Activated B cell treated with CpG ODN at 0.5 μM for 24 hours (primary cell): ENCODE measurements around the gene UGDH. TPM values are rescaled to one million over a fixed set of nuclear protein-coding genes. Genes with fewer than 3 reads are reported as not detected.

Experiments
- ATAC-seq: fragments of 200-7000 bp; cut with Tn5 transposase; one replicate; pipeline ENCODE4 v1.10.0; 2021; ENCODE audit warnings: low read depth, mild to moderate bottlenecking, moderate library complexity
- CTCF ChIA-PET: fragments of 350-600 bp; sonication (Branson Sonifier 250); formaldehyde crosslinking; loops from one replicate; lab custom pipeline; 2021; ENCODE audit warnings: antibody characterized with exemption; lab: Charles Lee
- POLR2A ChIA-PET: fragments of 350-600 bp; sonication (Branson Sonifier 250); formaldehyde crosslinking; loops from one replicate; lab custom pipeline; 2021; ENCODE audit warnings: antibody characterized with exemption; lab: Charles Lee
- DNase-seq: peaks from one replicate; pipeline ENCODE4 v3.0.0; 2022
- H3K27ac Mint-ChIP-seq: one replicate; pipeline ENCODE4 v1.8.0; 2020; ENCODE audit warnings: mixed read lengths
- H3K27me3 Mint-ChIP-seq: one replicate; pipeline ENCODE4 v1.8.0; 2021; ENCODE audit warnings: mixed read lengths
- H3K36me3 Mint-ChIP-seq: one replicate; pipeline ENCODE4 v1.8.0; 2021; ENCODE audit warnings: low read depth, mixed read lengths
- H3K4me1 Mint-ChIP-seq: one replicate; pipeline ENCODE4 v1.8.0; 2021; ENCODE audit warnings: mixed read lengths
- H3K4me3 Mint-ChIP-seq: one replicate; pipeline ENCODE4 v1.8.0; 2020; ENCODE audit warnings: mild to moderate bottlenecking, mixed read lengths
- H3K9me3 Mint-ChIP-seq: one replicate; pipeline ENCODE4 v1.8.0; 2020; ENCODE audit warnings: mixed read lengths
- intact Hi-C: fragments of 100-400 bp; cut with micrococcal nuclease; formaldehyde crosslinking; loops from one replicate; pipeline ENCODE4 v1.15.1; 2024
- total RNA-seq: library from RNA; stranded (reverse); gene quantifications from 2 replicates; pipeline ENCODE4 v1.2.3, GENCODE V29; 2022
- TF ChIP-seq, protein P1 (sequence below): fragments of 200-600 bp; IDR thresholded peaks from one replicate; pipeline ENCODE4 v1.8.0; 2022; ENCODE audit warnings: antibody characterized with exemption, mild to moderate bottlenecking

Gene UGDH
- total RNA-seq, 1 donor from 2014 or later, result 43.3 TPM

DNA sequence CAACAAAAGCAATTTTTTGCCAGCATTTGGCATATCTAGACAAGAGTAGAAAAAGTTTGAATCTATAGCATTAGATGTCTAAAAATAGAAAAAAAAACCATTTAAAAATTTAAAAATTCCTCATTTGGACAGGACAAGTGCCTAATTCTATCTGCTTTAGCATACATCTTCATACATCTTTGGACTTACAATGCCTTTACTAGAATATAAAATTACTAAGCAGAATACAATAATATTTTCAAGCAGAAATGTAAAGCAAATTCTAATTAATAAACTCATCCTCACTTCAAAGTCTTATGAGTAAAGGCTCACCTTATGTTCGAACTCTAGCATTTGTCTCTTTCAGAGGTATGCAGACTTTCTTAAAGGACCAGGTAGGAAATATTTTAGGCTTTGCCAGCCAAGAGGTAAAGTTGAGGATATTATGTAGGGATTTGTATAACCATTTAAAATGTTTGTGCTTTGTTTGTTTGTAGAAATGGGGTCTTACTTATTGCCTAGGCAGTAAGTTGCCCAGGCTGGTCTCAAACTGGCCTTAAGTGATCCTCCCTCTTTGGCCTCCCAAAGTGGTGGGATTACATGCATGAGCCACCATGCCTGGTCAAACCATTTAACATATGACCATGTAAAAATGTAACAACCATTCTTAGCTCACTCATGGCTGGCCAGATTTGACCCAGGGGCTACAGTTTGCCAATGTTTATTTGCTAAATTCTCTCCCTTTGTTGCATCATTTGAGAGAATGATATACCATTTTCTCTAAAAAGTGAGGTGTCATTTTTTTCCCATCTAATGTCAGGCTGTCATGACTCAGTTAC, 29.1 kb downstream of the UGDH start:
- no peak for DNase-seq
- Mint-ChIP-seq H3K36me3 (peaks cover 36% of the 10 kb centered on the region), H3K4me3 (no peak overlapping the region), H3K4me1 (no peaks in the 10 kb centered on the region), H3K9me3 (no peaks in the 10 kb centered on the region), H3K27ac (no peak overlapping the region), H3K27me3 (no peaks in the 10 kb centered on the region)
- ChIA-PET POLR2A (no interaction called here), CTCF (no interaction called here)
- no peak for ATAC-seq
- TF ChIP-seq, protein P1, sequence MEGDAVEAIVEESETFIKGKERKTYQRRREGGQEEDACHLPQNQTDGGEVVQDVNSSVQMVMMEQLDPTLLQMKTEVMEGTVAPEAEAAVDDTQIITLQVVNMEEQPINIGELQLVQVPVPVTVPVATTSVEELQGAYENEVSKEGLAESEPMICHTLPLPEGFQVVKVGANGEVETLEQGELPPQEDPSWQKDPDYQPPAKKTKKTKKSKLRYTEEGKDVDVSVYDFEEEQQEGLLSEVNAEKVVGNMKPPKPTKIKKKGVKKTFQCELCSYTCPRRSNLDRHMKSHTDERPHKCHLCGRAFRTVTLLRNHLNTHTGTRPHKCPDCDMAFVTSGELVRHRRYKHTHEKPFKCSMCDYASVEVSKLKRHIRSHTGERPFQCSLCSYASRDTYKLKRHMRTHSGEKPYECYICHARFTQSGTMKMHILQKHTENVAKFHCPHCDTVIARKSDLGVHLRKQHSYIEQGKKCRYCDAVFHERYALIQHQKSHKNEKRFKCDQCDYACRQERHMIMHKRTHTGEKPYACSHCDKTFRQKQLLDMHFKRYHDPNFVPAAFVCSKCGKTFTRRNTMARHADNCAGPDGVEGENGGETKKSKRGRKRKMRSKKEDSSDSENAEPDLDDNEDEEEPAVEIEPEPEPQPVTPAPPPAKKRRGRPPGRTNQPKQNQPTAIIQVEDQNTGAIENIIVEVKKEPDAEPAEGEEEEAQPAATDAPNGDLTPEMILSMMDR, result no peak
- intact Hi-C loops, result no loop called here

DNA sequence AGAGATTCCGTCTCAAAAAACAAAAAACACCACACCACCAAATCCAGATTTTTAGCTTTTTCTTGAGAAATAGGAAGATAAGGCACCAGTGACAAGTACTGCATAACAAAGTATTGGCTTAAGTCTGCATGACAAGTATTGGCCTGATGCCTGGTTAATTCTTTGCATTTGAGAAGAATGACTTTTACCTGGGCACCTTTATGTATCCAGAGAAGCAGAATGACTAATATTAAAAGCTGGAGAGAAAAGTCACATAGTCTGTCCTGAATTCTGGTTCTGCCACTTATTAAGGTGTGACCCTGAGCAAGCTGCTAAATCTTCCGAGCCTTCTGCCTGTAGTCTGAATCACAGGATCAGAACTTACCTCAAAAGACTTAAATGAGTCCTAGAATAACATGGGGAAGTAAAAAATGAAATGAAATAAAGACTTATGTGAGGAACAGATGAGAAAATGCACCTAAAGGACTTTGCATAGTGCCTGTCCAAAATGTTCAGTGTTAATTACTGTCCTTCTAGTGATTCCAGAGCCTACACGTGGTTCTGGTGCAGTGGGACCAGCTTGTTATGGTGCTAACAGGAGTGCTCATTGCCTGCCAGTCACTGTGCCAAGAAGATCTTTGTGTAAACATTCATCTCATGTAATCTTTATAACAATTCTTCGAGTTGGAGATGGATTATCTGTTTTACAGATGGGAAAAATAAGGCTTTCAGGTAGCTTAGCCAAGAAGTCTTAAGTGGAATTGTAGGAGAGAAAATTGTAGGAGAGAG, 31.6 kb downstream of the UGDH start:
- Mint-ChIP-seq H3K27ac (no peak overlapping the region), H3K36me3 (peaks cover 16% of the 10 kb centered on the region), H3K4me3 (no peak overlapping the region), H3K4me1 (peaks cover 3% of the 10 kb centered on the region), H3K27me3 (no peaks in the 10 kb centered on the region), H3K9me3 (no peaks in the 10 kb centered on the region)
- ChIA-PET CTCF (interaction anchor here (1.0 kb wide), 1 partner anchor 26 kb away, joined by 3 read pairs; no protein-coding TSS in a partner anchor), POLR2A (interaction anchor here (0.7 kb wide), 2 partner anchors 19 to 809 kb away, joined by 4 to 9 read pairs; no protein-coding TSS in a partner anchor)
- DNase-seq (no peak), ATAC-seq (no peak)
- intact Hi-C loops, result no loop called here
- TF ChIP-seq, protein P1, result no peak

DNA sequence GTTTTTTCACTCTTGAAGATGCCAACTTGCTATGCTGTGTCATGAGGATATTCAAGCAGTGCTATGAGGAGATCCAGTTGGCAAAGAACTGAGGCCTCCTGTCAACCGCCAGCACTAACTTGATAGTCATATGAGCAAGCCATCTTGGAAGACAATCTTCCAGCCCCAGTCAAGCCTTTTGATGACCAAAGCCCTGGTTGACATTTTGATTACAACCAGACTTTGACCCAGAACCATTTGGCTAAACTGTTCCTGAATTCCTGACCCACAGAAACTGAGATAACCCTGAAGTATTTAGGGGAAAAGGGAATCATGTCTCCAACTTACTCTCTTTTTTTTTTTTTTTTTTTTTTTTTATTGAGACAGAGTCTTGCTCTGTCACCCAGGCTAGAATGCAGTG, 32.9 kb downstream of the UGDH start:
- H3K27ac Mint-ChIP-seq, result no peak overlapping the region
- DNase-seq (no peak), ATAC-seq (no peak)
- ChIA-PET POLR2A (interaction anchor here (0.6 kb wide), 1 partner anchor 940 kb away, joined by 7 read pairs; no protein-coding TSS in a partner anchor), CTCF (no interaction called here)
- no peaks in the 10 kb centered on the region for H3K9me3 Mint-ChIP-seq
- peaks cover 9% of the 10 kb centered on the region for H3K36me3 Mint-ChIP-seq
- intact Hi-C loops, result no loop called here
- TF ChIP-seq, protein P1, result no peak
- H3K4me3 Mint-ChIP-seq, result no peak overlapping the region
- H3K27me3 Mint-ChIP-seq, result no peaks in the 10 kb centered on the region
- H3K4me1 Mint-ChIP-seq, result peaks cover 3% of the 10 kb centered on the region

DNA sequence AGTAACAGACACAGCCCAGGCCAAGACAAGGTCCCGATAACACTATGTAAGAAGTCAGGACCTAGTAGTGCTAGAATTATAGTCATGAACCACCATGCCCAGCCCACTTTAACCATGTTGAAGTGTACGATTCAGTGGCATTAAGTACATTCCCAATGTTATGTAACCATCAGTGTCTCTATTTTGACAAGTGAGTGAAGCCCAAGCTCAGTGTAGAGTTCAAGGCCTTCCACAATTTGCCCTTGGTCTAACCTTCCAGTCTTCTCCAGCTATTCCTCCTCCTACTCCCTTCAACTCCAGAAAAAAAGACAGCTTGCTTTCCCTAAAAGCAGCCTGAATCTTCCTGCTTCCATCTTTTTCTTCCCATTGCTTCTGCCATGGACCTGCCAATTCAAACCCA, 36.9 kb downstream of the UGDH start:
- no peaks in the 10 kb centered on the region for H3K9me3 Mint-ChIP-seq
- ATAC-seq (no peak), DNase-seq (no peak)
- ChIA-PET POLR2A (no interaction called here), CTCF (interaction anchor here (1.4 kb wide), 1 partner anchor 20 kb away, joined by 3 read pairs; no protein-coding TSS in a partner anchor)
- no peaks in the 10 kb centered on the region for H3K36me3 Mint-ChIP-seq
- H3K4me1 Mint-ChIP-seq, result peaks cover 3% of the 10 kb centered on the region
- H3K27me3 Mint-ChIP-seq, result no peaks in the 10 kb centered on the region
- TF ChIP-seq, protein P1, result no peak
- intact Hi-C loops, result no loop called here
- no peak overlapping the region for H3K27ac Mint-ChIP-seq
- H3K4me3 Mint-ChIP-seq, result no peak overlapping the region
